Uterus (tissue), 4 donors: Measurements from ENCODE around the gene EIF4E1B. TPM values are rescaled to one million over a fixed set of nuclear protein-coding genes. Genes with fewer than 3 reads are reported as not detected.

Experiments used
- DNase-seq, 2 donors: peaks; one replicate each; pipeline ENCODE4 v3.0.0-alpha.2; 2019 to 2020
- H3K27ac ChIP-seq, 2 donors: fragments of 200-600 bp; sonication (generic); 1 replicate in 1 of 2; 2 replicates in 1 of 2; pipeline ENCODE4 v1.5.1; 2016 to 2018
- H3K27me3 ChIP-seq, 2 donors: fragments of 200-600 bp; sonication (generic); one replicate each; pipeline ENCODE4 v1.5.1; 2018 to 2019; ENCODE audit warnings: control low read depth in 1 of 2
- H3K36me3 ChIP-seq, 2 donors: fragments of 200-600 bp; sonication (generic); one replicate each; pipeline ENCODE4 v1.5.1; 2019; ENCODE audit warnings: control low read depth in 1 of 2
- H3K4me1 ChIP-seq, 2 donors: fragments of 200-600 bp; sonication (generic); one replicate each; pipeline ENCODE4 v1.5.1; 2018 to 2019; ENCODE audit warnings: control low read depth in 1 of 2
- H3K4me3 ChIP-seq, 2 donors: fragments of 200-600 bp; sonication (generic); 1 replicate in 1 of 2; 2 replicates in 1 of 2; pipeline ENCODE4 v1.5.1; 2018 to 2019; ENCODE audit warnings: mild to moderate bottlenecking in 1 of 2
- H3K9me3 ChIP-seq, 2 donors: fragments of 200-600 bp; sonication (generic); one replicate each; pipeline ENCODE4 v1.5.1; 2019; ENCODE audit warnings: control low read depth in 1 of 2
- CTCF ChIP-seq, 4 experiments: fragments of 200-600 bp in 2 of 4; fragments of 450-650 bp in 2 of 4; sonication (generic) in 2 of 4; IDR thresholded peaks; one replicate each; pipeline ENCODE4 v1.5.1; 2016 to 2019; ENCODE audit warnings: antibody characterized with exemption in 4 of 4, mild to moderate bottlenecking in 2 of 4, moderate library complexity in 1 of 4
- POLR2A ChIP-seq, 2 donors: fragments of 450-650 bp; IDR thresholded peaks; one replicate each; pipeline ENCODE4 v1.6.1; 2016; ENCODE audit warnings: antibody characterized with exemption in 2 of 2, mild to moderate bottlenecking in 1 of 2, moderate library complexity in 1 of 2
- intact Hi-C: fragments of 100-400 bp; cut with DNase I; formaldehyde crosslinking; loops from one replicate; pipeline ENCODE4 v1.15.1; 2023; ENCODE audit warnings: low total_unique reads
- total RNA-seq, 4 donors: library from RNA; depleted of rRNA in 3 of 4; stranded (reverse); fragments of >200 nt in 3 of 4; gene quantifications; one replicate each; pipeline versions ENCODE4 v1.1.0 to v1.2.4, GENCODE V29; 2014 to 2023
- donor health status: DM: yes; HTN: yes; CAD: no.

EIF4E1B gene
- total RNA-seq, 4 donors from 2014 or later, result not detected

GRCh38 chr5:176626876-176627236 is 3.6 kb upstream of the EIF4E1B start:
- Histone ChIP-seq H3K9me3 (no peaks in the 10 kb centered on the region), H3K27me3 (peaks cover 16 to 40% of the 10 kb centered on the region in 2 donors), H3K27ac (no peak overlapping the region), H3K36me3 (no peaks in the 10 kb centered on the region), H3K4me1 (peaks cover 0 to 10% of the 10 kb centered on the region in 2 donors), H3K4me3 (no peak overlapping the region)
- no peak for TF ChIP-seq CTCF (IDR thresholded peaks at IDR 0.05)
- no peak for TF ChIP-seq POLR2A (IDR thresholded peaks at IDR 0.05)
- DNase-seq, result no peak
- intact Hi-C loops, result no loop called here

GRCh38 chr5:176627582-176627981 is 2.9 kb upstream of the EIF4E1B start:
- no peak for TF ChIP-seq POLR2A (IDR thresholded peaks at IDR 0.05)
- TF ChIP-seq CTCF (IDR thresholded peaks at IDR 0.05), result no peak
- Histone ChIP-seq H3K9me3 (no peaks in the 10 kb centered on the region), H3K27me3 (peaks cover 16 to 45% of the 10 kb centered on the region in 2 donors), H3K4me3 (no peak overlapping the region), H3K4me1 (peaks cover 0 to 10% of the 10 kb centered on the region in 2 donors), H3K27ac (no peak overlapping the region), H3K36me3 (no peaks in the 10 kb centered on the region)
- no peak for DNase-seq
- intact Hi-C loops, result no loop called here

- Histone ChIP-seq H3K36me3 (no peaks in the 10 kb centered on the region), H3K4me1 (peaks cover 0 to 10% of the 10 kb centered on the region in 2 donors), H3K27ac (no peak overlapping the region), H3K27me3 (peaks cover 16 to 45% of the 10 kb centered on the region in 2 donors), H3K4me3 (no peak overlapping the region), H3K9me3 (no peaks in the 10 kb centered on the region)
- intact Hi-C loops, result no loop called here
- TF ChIP-seq POLR2A (IDR thresholded peaks at IDR 0.05) (no peak), CTCF (IDR thresholded peaks at IDR 0.05) (no peak)
- DNase-seq, result no peak
Observed at GRCh38 chr5:176628406-176629228, 1.9 kb upstream of the EIF4E1B start.

- intact Hi-C loops, result no loop called here
- DNase-seq, result no peak
- no peak for TF ChIP-seq CTCF (IDR thresholded peaks at IDR 0.05)
- no peak for TF ChIP-seq POLR2A (IDR thresholded peaks at IDR 0.05)
- Histone ChIP-seq H3K36me3 (no peaks in the 10 kb centered on the region), H3K4me3 (no peak overlapping the region), H3K4me1 (peaks cover 0 to 10% of the 10 kb centered on the region in 2 donors), H3K27ac (no peak overlapping the region), H3K9me3 (no peaks in the 10 kb centered on the region), H3K27me3 (peaks cover 16 to 45% of the 10 kb centered on the region in 2 donors)
Observed at GRCh38 chr5:176629317-176629852, 1.1 kb upstream of the EIF4E1B start.

- Histone ChIP-seq H3K4me3 (peak overlapping the region in 1 of 2 donors; percentile 15), H3K9me3 (no peaks in the 10 kb centered on the region), H3K27ac (no peak overlapping the region), H3K27me3 (peaks cover 16 to 45% of the 10 kb centered on the region in 2 donors), H3K4me1 (peaks cover 0 to 10% of the 10 kb centered on the region in 2 donors), H3K36me3 (no peaks in the 10 kb centered on the region)
- TF ChIP-seq POLR2A (IDR thresholded peaks at IDR 0.05), result no peak
- DNase-seq, result no peak
- intact Hi-C loops, result no loop called here
Observed at GRCh38 chr5:176630681-176631222, 277 bp downstream of the EIF4E1B start.
